ENCODE measurements around the gene ZNF292.
"Not testable (repeated sequence)": the region's sequence is repeated elsewhere in the genome, so short reads cannot be mapped to it uniquely, and the experiment has no call there.

ZNF292 gene

DNA sequence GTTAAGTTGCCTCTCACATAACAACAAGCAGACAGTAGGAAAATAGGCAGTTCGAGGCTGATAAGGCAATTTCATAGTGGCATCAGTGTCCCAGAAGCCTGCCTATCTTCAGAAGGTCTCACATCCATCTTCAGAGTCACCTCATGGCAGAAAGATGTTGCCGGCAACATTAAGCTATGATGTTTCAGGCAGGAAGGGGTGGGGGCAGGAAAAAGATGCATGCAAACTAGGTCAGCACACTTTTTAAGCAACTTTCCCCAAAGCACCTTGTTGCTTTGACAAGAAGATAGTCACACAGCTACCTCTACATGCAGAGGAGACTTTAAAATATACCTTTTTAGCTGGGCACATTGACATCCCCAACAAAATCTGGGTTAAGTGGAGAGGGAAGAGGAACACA is 123.8 kb downstream of the ZNF292 start:
- no peak for DNase-seq (ENCODE audit: low read depth)

DNA sequence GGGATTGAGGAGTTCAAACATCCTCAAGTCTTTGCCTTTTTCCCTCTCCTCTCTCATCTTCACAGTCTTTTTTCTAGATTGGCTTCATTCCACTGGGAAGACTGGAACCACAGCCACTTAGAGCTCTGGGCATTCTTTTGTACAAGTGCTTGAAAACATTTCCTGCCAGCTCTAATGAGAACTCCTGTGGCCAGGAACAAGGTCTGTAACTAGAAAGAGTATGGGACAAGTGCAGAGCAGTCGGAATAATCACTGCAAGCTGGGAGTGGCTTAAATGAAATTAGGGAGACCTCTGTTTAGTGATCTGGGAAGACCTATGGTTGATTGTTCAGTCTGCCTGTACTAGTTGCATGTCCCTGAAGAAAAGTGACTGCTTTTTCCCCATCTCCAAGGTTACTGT is 126.1 kb downstream of the ZNF292 start:
- no peak for DNase-seq (ENCODE audit: low read depth)

- no peak for DNase-seq (ENCODE audit: low read depth)
Observed at GRCh38 chr6:87282743-87283142, 127.4 kb downstream of the ZNF292 start.

- DNase-seq (ENCODE audit: low read depth) = no peak
Observed at GRCh38 chr6:87283461-87283860, 128.1 kb downstream of the ZNF292 start.

DNA sequence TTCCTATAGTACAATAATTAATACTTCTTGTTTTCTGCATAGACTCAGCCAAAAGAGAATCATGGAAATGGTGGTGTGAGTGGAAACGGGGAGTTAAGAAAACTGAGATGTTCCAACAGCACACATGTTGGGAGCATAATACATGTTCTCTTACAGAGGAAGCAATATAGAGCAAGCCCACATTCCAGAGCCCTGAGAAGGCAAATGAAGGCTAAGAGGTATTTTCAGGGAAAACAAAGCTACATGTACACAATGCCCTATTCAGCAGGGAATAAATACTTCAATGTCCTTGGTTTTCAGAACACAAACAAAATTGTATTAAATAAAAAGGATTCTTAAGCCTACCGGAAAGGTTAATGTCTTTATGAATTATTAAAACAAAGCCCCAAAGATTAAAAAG is 131.9 kb downstream of the ZNF292 start:
- no peak for DNase-seq (ENCODE audit: low read depth)

GRCh38 chr6:87289571-87289970 is 134.2 kb downstream of the ZNF292 start:
- DNase-seq (ENCODE audit: low read depth) = no peak

DNA sequence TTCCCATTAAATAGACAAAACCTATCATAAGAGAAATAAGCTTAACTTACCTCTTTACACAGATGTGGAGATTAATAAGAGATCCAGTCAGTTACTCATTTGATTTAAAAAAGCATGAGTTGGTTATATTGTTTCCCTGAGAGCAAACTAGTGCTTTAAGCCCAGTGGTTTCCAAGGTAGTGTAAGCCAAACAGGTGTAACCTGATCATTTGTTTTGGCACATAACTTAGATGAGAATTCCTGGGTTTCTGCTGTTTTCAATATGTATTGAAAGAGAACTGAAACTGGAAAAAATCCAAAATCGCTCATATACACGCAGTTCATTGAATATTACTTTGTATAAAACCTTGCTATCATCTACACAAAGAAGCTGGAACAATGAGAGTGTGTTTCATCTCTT is 136.5 kb downstream of the ZNF292 start:
- DNase-seq (ENCODE audit: low read depth) = no peak

- no peak for DNase-seq (ENCODE audit: low read depth)
Observed at GRCh38 chr6:87293526-87293925, 138.2 kb downstream of the ZNF292 start.

DNA sequence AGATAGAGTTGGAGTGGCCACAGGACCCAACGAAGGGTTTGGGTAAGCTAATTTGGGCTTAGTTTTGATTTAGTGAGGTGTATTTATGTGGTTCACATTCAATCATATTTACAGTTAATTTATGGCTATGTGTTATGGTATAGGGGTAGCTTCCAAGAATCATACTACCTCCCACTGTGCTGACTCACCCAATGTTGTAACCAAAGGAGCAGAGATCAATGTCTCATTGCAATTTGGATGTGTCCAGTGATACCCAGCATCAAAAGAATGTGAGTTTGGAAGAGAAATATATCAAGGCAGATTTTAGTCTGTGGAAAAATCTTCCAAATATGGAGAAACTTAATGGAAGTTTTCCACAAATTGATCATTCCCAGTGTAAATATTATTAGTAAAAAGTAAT is 141.8 kb downstream of the ZNF292 start:
- DNase-seq (ENCODE audit: low read depth) = peak; percentile 44

- not testable (repeated sequence) for DNase-seq (ENCODE audit: low read depth)
Observed at GRCh38 chr6:87301277-87301676, 145.9 kb downstream of the ZNF292 start.

GRCh38 chr6:87308970-87309369 is 153.6 kb downstream of the ZNF292 start:
- no peak for DNase-seq (ENCODE audit: low read depth)

GRCh38 chr6:87312860-87313259 is 157.5 kb downstream of the ZNF292 start:
- no peak for DNase-seq (ENCODE audit: low read depth)

Data from HS-5 (cell line).